Activated T-helper 1 cell treated with anti-CD3 and anti-CD28 coated beads, Interleukin-12 subunit alpha, Interleukin-12 subunit beta, Interleukin-2, Interleukin-4 antibody, amounts not matched to agents 30 ng/mL and 10 ng/mL and 1 ng/mL, durations not matched to agents 14 hours and 24 hours and 36 hours (primary cell): ENCODE measurements around the gene GALNTL6. TPM values are rescaled to one million over a fixed set of nuclear protein-coding genes. Genes with fewer than 3 reads are reported as not detected.
"Not testable (repeated sequence)": the region's sequence is repeated elsewhere in the genome, so short reads cannot be mapped to it uniquely, and the experiment has no call there.

Experiments used
- DNase-seq: peaks from one replicate; pipeline ENCODE4 v3.0.0; 2021; ENCODE audit warnings: low spot score
- H3K27ac Mint-ChIP-seq: one replicate; pipeline ENCODE4 v1.8.0; 2021; ENCODE audit warnings: mild to moderate bottlenecking, mixed read lengths
- H3K27me3 Mint-ChIP-seq: one replicate; pipeline ENCODE4 v1.8.0; 2022; ENCODE audit warnings: mild to moderate bottlenecking, moderate library complexity, mixed read lengths; ENCODE audit not compliant: insufficient read depth
- H3K36me3 Mint-ChIP-seq: one replicate; pipeline ENCODE4 v1.8.0; 2021; ENCODE audit warnings: low read depth, mixed read lengths
- H3K4me1 Mint-ChIP-seq: one replicate; pipeline ENCODE4 v1.8.0; 2021; ENCODE audit warnings: low read depth, mixed read lengths
- H3K4me3 Mint-ChIP-seq: one replicate; pipeline ENCODE4 v1.8.0; 2021; ENCODE audit warnings: mild to moderate bottlenecking, moderate library complexity, mixed read lengths
- H3K9me3 Mint-ChIP-seq: one replicate; pipeline ENCODE4 v1.8.0; 2021; ENCODE audit warnings: mixed read lengths
- intact Hi-C: fragments of 100-400 bp; cut with micrococcal nuclease; formaldehyde crosslinking; loops from one replicate; pipeline ENCODE4 v1.15.1; 2024
- total RNA-seq: library from RNA; stranded (reverse); gene quantifications from 2 replicates; pipeline ENCODE4 v1.2.3, GENCODE V29; 2022

GALNTL6 gene
- total RNA-seq, 1 donor from 2014 or later: not detected

GRCh38 chr4:172412851-172413580, 599.8 kb downstream of the GALNTL6 start:
- no peaks in the 10 kb centered on the region for H3K9me3 Mint-ChIP-seq
- no peaks in the 10 kb centered on the region for H3K36me3 Mint-ChIP-seq
- H3K4me1 Mint-ChIP-seq: no peaks in the 10 kb centered on the region
- no peak for DNase-seq
- intact Hi-C loops: no loop called here
- H3K27me3 Mint-ChIP-seq: no peaks in the 10 kb centered on the region
- no peak overlapping the region for H3K4me3 Mint-ChIP-seq
- no peak overlapping the region for H3K27ac Mint-ChIP-seq

- not testable (repeated sequence) for H3K27ac Mint-ChIP-seq
Observed at GRCh38 chr4:172428979-172429378, 615.8 kb downstream of the GALNTL6 start.

DNA sequence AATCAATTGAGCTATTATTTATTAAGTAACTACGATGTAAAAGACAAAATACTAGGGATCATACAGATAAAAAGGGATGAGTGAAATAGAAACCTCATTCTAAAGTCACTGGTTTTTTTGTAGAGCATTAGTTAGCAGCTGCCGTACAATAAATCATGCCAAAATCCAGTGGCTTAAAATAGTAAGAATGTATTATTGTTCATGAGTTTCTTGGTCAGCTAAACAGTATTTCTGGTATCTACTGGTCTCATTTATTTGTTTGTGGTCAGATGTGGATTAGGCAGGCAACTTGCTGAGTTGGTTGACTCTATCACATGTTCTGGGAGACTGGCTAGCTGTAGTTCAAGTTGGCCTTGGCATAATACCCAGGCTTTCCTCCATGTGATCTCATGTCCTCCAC, 667.3 kb downstream of the GALNTL6 start:
- no peak overlapping the region for H3K27ac Mint-ChIP-seq
- H3K27me3 Mint-ChIP-seq: no peaks in the 10 kb centered on the region
- H3K4me1 Mint-ChIP-seq: no peaks in the 10 kb centered on the region
- intact Hi-C loops: no loop called here
- H3K36me3 Mint-ChIP-seq: no peaks in the 10 kb centered on the region
- H3K4me3 Mint-ChIP-seq: no peak overlapping the region
- H3K9me3 Mint-ChIP-seq: no peaks in the 10 kb centered on the region
- DNase-seq: no peak

More at GRCh38 chr4:172428979-172429378, 615.8 kb downstream of the GALNTL6 start:
- DNase-seq, H3K4me1 Mint-ChIP-seq, H3K4me3 Mint-ChIP-seq, H3K27me3 Mint-ChIP-seq, intact Hi-C loops, H3K36me3 Mint-ChIP-seq, H3K9me3 Mint-ChIP-seq: not testable (repeated sequence)

GRCh38 chr4:172481802-172482508, 668.8 kb downstream of the GALNTL6 start:
- Mint-ChIP-seq H3K36me3 (no peaks in the 10 kb centered on the region), H3K9me3 (no peaks in the 10 kb centered on the region), H3K27ac (no peak overlapping the region), H3K4me1 (no peaks in the 10 kb centered on the region), H3K27me3 (no peaks in the 10 kb centered on the region), H3K4me3 (no peak overlapping the region)
- intact Hi-C loops: no loop called here
- DNase-seq: no peak

GRCh38 chr4:172485007-172485406, 671.8 kb downstream of the GALNTL6 start:
- intact Hi-C loops: no loop called here
- DNase-seq: no peak
- Mint-ChIP-seq H3K9me3 (no peaks in the 10 kb centered on the region), H3K4me1 (no peaks in the 10 kb centered on the region), H3K27ac (no peak overlapping the region), H3K36me3 (no peaks in the 10 kb centered on the region), H3K27me3 (no peaks in the 10 kb centered on the region), H3K4me3 (no peak overlapping the region)

DNA sequence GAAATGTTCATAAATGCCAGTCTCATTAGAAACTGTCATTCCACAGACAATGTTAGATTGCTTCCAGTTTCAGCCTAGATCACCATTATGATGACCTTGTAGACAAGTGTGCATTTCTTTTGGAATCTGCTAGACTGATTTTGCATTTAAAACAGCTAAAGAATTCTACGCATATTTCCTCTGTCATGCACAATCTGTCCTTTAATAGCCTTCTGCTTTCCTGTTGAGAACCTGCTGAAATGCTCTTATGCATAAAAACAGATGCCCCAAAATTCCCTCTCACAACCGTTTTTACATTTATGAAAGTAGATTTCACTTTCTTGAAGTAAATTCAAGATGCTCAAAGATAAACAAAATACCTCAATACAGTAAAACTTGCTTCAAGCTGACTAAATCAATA, 673.3 kb downstream of the GALNTL6 start:
- Mint-ChIP-seq H3K27ac (no peak overlapping the region), H3K4me3 (no peak overlapping the region), H3K36me3 (no peaks in the 10 kb centered on the region), H3K9me3 (no peaks in the 10 kb centered on the region), H3K27me3 (no peaks in the 10 kb centered on the region), H3K4me1 (no peaks in the 10 kb centered on the region)
- no peak for DNase-seq
- intact Hi-C loops: no loop called here

GRCh38 chr4:172489861-172490260, 676.7 kb downstream of the GALNTL6 start:
- Mint-ChIP-seq H3K9me3 (no peaks in the 10 kb centered on the region), H3K27ac (no peak overlapping the region), H3K4me1 (no peaks in the 10 kb centered on the region), H3K27me3 (no peaks in the 10 kb centered on the region), H3K4me3 (no peak overlapping the region), H3K36me3 (no peaks in the 10 kb centered on the region)
- DNase-seq: no peak
- intact Hi-C loops: no loop called here

DNA sequence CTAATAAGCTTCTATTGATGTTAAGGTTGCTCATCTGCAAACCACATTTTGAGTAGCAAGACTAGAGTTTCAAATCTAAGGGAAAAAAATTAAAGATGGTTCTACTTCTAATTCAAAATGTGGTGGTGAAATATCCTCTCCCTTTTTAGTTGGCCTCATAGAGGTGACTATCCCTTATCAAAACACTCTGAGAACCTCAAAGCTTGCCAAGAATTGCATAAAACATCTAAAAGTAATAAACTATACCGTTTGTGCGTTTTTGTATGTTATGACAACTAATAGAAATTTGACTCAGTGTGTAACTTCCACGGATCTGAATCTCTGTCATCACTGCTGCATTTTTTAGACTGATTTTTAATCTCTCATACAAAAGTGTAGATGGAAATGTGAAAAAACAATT, 682.6 kb downstream of the GALNTL6 start:
- Mint-ChIP-seq H3K27ac (no peak overlapping the region), H3K27me3 (no peaks in the 10 kb centered on the region), H3K36me3 (no peaks in the 10 kb centered on the region), H3K4me3 (no peak overlapping the region), H3K9me3 (no peaks in the 10 kb centered on the region), H3K4me1 (no peaks in the 10 kb centered on the region)
- DNase-seq: no peak
- intact Hi-C loops: no loop called here

- DNase-seq: no peak
- Mint-ChIP-seq H3K4me1 (no peaks in the 10 kb centered on the region), H3K36me3 (no peaks in the 10 kb centered on the region), H3K9me3 (no peaks in the 10 kb centered on the region), H3K27me3 (no peaks in the 10 kb centered on the region), H3K4me3 (no peak overlapping the region), H3K27ac (no peak overlapping the region)
- intact Hi-C loops: no loop called here
Observed at GRCh38 chr4:172497321-172497720, 684.1 kb downstream of the GALNTL6 start.

- Mint-ChIP-seq H3K36me3 (no peaks in the 10 kb centered on the region), H3K27me3 (no peaks in the 10 kb centered on the region), H3K9me3 (no peaks in the 10 kb centered on the region), H3K27ac (no peak overlapping the region), H3K4me3 (no peak overlapping the region), H3K4me1 (no peaks in the 10 kb centered on the region)
- DNase-seq: no peak
- intact Hi-C loops: no loop called here
Observed at GRCh38 chr4:172514011-172514410, 700.8 kb downstream of the GALNTL6 start.

- no peak overlapping the region for H3K27ac Mint-ChIP-seq
- H3K4me3 Mint-ChIP-seq: no peak overlapping the region
- intact Hi-C loops: no loop called here
Observed at GRCh38 chr4:172514801-172515200, 701.6 kb downstream of the GALNTL6 start.

GRCh38 chr4:172515266-172515879, 702.2 kb downstream of the GALNTL6 start:
- Mint-ChIP-seq H3K4me1 (no peaks in the 10 kb centered on the region), H3K36me3 (no peaks in the 10 kb centered on the region), H3K9me3 (no peaks in the 10 kb centered on the region), H3K27me3 (no peaks in the 10 kb centered on the region), H3K27ac (no peak overlapping the region), H3K4me3 (no peak overlapping the region)
- no peak for DNase-seq
- intact Hi-C loops: no loop called here

More at GRCh38 chr4:172514801-172515200, 701.6 kb downstream of the GALNTL6 start:
- H3K9me3 Mint-ChIP-seq: no peaks in the 10 kb centered on the region
- no peaks in the 10 kb centered on the region for H3K4me1 Mint-ChIP-seq
- H3K36me3 Mint-ChIP-seq: no peaks in the 10 kb centered on the region
- no peak for DNase-seq
- no peaks in the 10 kb centered on the region for H3K27me3 Mint-ChIP-seq

DNA sequence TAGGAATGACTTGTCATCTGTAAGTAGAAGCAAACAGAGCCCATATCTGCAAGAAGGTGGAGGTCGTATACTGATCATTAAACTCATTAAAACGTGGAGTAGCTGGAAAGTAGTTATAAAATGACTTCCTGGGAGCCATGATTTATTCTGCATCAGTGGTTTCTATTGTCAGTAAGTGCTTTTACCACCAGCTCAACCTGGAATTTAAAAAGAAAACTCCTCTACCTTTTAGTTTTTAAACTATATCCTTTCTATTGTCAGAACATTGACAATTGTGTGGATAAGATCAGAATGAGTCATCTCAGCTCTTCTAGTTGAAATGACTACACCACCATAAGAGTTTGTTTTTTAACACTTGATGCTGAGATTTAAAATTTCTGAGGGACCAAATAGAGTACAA, 704.2 kb downstream of the GALNTL6 start:
- H3K36me3 Mint-ChIP-seq: no peaks in the 10 kb centered on the region
- no peak for DNase-seq
- no peaks in the 10 kb centered on the region for H3K27me3 Mint-ChIP-seq
- no peak overlapping the region for H3K27ac Mint-ChIP-seq
- no peak overlapping the region for H3K4me3 Mint-ChIP-seq
- H3K9me3 Mint-ChIP-seq: no peaks in the 10 kb centered on the region
- intact Hi-C loops: no loop called here
- no peaks in the 10 kb centered on the region for H3K4me1 Mint-ChIP-seq
